MCF 10A (cell line): ENCODE results near the gene CD2AP. TPM values are rescaled to one million over a fixed set of nuclear protein-coding genes. Genes with fewer than 3 reads are reported as not detected.
"Not testable (repeated sequence)": the region's sequence is repeated elsewhere in the genome, so short reads cannot be mapped to it uniquely, and the experiment has no call there.

Source experiments
- BruUV-seq: library from RNA; stranded (reverse); fragments of 400-500 nt; replicated peaks from 2 replicates; lab custom pipeline; 2021; lab: Mats Ljungman, UMichigan
- CTCF ChIA-PET: fragments of 300-600 bp; sonication (Branson Sonifier 250); formaldehyde crosslinking; extraction: SDS; loops from one replicate; lab custom pipeline; 2021; ENCODE audit warnings: antibody characterized with exemption, inconsistent platforms; lab: Yijun Ruan, JAX
- POLR2A ChIA-PET: fragments of 300-600, 350-650 bp; sonication (Branson Sonifier 250); formaldehyde crosslinking; extraction: SDS; loops from one replicate; lab custom pipeline; 2020; ENCODE audit warnings: antibody characterized with exemption, inconsistent platforms; lab: Yijun Ruan, JAX
- DNase-seq: peaks from one replicate; pipeline ENCODE4 v3.0.0-alpha.2; 2018; ENCODE audit not compliant: unreplicated experiment
- H3K27ac Mint-ChIP-seq: one replicate; pipeline ENCODE4 v1.8.0; 2022; ENCODE audit warnings: mild to moderate bottlenecking, low read depth, mixed read lengths; ENCODE audit not compliant: unreplicated experiment
- H3K27me3 Mint-ChIP-seq: one replicate; pipeline ENCODE4 v1.8.0; 2022; ENCODE audit warnings: mixed read lengths; ENCODE audit not compliant: insufficient read depth, unreplicated experiment
- H3K36me3 Mint-ChIP-seq: one replicate; pipeline ENCODE4 v1.8.0; 2022; ENCODE audit warnings: mild to moderate bottlenecking, moderate library complexity, mixed read lengths; ENCODE audit not compliant: insufficient read depth, unreplicated experiment
- H3K4me1 Mint-ChIP-seq: one replicate; pipeline ENCODE4 v1.8.0; 2022; ENCODE audit warnings: mixed read lengths; ENCODE audit not compliant: insufficient read depth, unreplicated experiment
- H3K4me3 Mint-ChIP-seq: one replicate; pipeline ENCODE4 v1.8.0; 2022; ENCODE audit warnings: mild to moderate bottlenecking, moderate library complexity, mixed read lengths; ENCODE audit not compliant: unreplicated experiment
- H3K9me3 Mint-ChIP-seq: one replicate; pipeline ENCODE4 v1.8.0; 2022; ENCODE audit warnings: mixed read lengths; ENCODE audit not compliant: unreplicated experiment
- intact Hi-C: fragments of 100-400 bp; cut with micrococcal nuclease; formaldehyde crosslinking; loops from 2 replicates; pipeline ENCODE4 v1.14.1; 2022
- total RNA-seq: library from RNA; stranded (reverse); gene quantifications from 2 replicates; pipeline ENCODE4 v1.2.3, GENCODE V29; 2022
- TF ChIP-seq, protein P1 (sequence below): fragments of 200-600 bp; IDR thresholded peaks from one replicate; pipeline ENCODE4 v1.8.0; 2022; ENCODE audit warnings: antibody characterized with exemption, mild to moderate bottlenecking; ENCODE audit not compliant: unreplicated experiment

The CD2AP gene
- total RNA-seq, 1 experiment from 2014 or later, result 40.3 TPM

DNA sequence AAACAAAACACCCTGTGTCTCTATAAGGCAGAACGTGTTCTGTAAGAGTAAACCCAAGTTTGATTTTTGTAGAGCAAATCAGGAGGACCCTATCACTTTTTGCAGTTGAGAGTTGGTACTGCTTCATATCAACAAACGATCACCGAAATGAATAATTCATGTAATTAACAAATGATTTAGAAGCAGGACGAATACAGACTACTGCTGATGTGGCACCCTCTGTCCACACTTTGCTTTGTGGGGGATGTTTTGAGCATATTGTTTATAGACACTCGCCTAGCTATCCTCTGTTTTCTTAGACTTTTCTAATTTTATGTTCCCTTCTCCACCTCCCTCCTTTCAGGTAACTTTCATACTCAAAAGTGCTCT lies 1.5 kb downstream of the CD2AP start:
- ChIA-PET CTCF (interaction anchor here (0.9 to 6.7 kb wide), 4 partner anchors 65 to 250 kb away, joined by 5 to 41 read pairs (median 6); no protein-coding TSS in a partner anchor), POLR2A (interaction anchor here (0.6 to 5.0 kb wide), 12 partner anchors 9 to 186 kb away, joined by 3 to 54 read pairs (median 4); no protein-coding TSS in a partner anchor)
- Mint-ChIP-seq H3K4me1 (peaks cover 40% of the 10 kb centered on the region), H3K27ac (peak overlapping the region; percentile 93), H3K27me3 (no peaks in the 10 kb centered on the region), H3K4me3 (peak overlapping the region; percentile 87), H3K36me3 (no peaks in the 10 kb centered on the region), H3K9me3 (no peaks in the 10 kb centered on the region)
- DNase-seq, result peak; percentile 13
- no TSS peak for BruUV-seq
- intact Hi-C loops, result loop anchor here (2.0 kb wide), 1 partner anchor 64 kb away; no protein-coding TSS in a partner anchor
- TF ChIP-seq, protein P1, sequence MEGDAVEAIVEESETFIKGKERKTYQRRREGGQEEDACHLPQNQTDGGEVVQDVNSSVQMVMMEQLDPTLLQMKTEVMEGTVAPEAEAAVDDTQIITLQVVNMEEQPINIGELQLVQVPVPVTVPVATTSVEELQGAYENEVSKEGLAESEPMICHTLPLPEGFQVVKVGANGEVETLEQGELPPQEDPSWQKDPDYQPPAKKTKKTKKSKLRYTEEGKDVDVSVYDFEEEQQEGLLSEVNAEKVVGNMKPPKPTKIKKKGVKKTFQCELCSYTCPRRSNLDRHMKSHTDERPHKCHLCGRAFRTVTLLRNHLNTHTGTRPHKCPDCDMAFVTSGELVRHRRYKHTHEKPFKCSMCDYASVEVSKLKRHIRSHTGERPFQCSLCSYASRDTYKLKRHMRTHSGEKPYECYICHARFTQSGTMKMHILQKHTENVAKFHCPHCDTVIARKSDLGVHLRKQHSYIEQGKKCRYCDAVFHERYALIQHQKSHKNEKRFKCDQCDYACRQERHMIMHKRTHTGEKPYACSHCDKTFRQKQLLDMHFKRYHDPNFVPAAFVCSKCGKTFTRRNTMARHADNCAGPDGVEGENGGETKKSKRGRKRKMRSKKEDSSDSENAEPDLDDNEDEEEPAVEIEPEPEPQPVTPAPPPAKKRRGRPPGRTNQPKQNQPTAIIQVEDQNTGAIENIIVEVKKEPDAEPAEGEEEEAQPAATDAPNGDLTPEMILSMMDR, result no peak

DNA sequence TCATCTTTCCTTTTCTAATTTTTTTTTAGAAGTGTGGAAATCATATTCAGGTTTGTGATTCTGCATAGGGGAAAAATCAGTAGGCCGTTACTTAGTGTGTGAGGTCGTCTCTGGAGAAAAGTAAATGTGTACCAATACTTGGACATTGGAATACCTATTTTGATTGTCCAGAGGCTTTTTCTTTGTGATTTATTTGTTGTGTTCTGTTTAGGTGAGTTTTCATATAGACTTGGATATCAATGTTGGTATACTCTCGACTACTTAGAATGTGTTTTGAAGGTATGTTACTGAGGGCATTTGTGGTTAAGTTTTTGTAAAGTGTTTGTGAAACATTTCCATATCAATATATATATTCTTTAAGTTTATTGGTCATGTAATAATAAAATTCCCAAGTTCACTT lies 2.3 kb downstream of the CD2AP start:
- intact Hi-C loops, result loop anchor here (2.0 kb wide), 1 partner anchor 65 kb away; no protein-coding TSS in a partner anchor
- no peaks in the 10 kb centered on the region for H3K9me3 Mint-ChIP-seq
- no TSS peak for BruUV-seq
- peak overlapping the region; percentile 87 for H3K4me3 Mint-ChIP-seq
- DNase-seq, result no peak
- ChIA-PET POLR2A (interaction anchor here (1.0 to 5.0 kb wide), 5 partner anchors 8 to 149 kb away, joined by 3 to 54 read pairs (median 4); no protein-coding TSS in a partner anchor), CTCF (interaction anchor here (1.2 to 6.7 kb wide), 3 partner anchors 66 to 249 kb away, joined by 5 to 41 read pairs (median 6); no protein-coding TSS in a partner anchor)
- peak overlapping the region; percentile 93 for H3K27ac Mint-ChIP-seq
- no peaks in the 10 kb centered on the region for H3K36me3 Mint-ChIP-seq
- peaks cover 47% of the 10 kb centered on the region for H3K4me1 Mint-ChIP-seq
- TF ChIP-seq, protein P1, result no peak
- no peaks in the 10 kb centered on the region for H3K27me3 Mint-ChIP-seq

DNA sequence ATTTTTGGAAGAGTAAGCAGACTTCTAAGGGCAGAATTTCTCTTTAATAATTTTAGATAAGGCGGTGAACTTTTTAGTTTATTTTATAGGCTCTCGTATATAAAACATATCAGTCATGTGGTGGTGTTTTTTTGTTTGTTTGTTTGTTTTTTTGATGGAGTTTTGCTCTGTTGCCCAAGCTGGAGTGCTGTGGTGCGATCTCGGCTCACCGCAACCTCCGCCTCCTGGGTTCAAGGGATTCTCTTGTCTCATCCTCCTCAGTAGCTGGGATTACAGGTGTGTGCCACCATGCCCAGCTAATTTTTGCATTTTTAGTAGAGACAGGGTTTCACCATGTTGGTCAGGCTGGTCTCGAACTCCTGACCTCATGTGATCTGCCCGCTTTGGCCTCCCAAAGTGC lies 3.6 kb downstream of the CD2AP start:
- H3K27ac Mint-ChIP-seq, H3K36me3 Mint-ChIP-seq, H3K27me3 Mint-ChIP-seq, H3K9me3 Mint-ChIP-seq, DNase-seq, intact Hi-C loops, BruUV-seq: not testable (repeated sequence)
- POLR2A ChIA-PET, result interaction anchor here (1.1 kb wide), 1 partner anchor 67 kb away, joined by 5 read pairs; no protein-coding TSS in a partner anchor
- CTCF ChIA-PET, result interaction anchor here (0.6 to 6.7 kb wide), 4 partner anchors 45 to 1287 kb away, joined by 3 to 41 read pairs (median 3); no protein-coding TSS in a partner anchor
- Mint-ChIP-seq H3K4me3 (peak overlapping the region; percentile 87), H3K4me1 (peaks cover 48% of the 10 kb centered on the region)

DNA sequence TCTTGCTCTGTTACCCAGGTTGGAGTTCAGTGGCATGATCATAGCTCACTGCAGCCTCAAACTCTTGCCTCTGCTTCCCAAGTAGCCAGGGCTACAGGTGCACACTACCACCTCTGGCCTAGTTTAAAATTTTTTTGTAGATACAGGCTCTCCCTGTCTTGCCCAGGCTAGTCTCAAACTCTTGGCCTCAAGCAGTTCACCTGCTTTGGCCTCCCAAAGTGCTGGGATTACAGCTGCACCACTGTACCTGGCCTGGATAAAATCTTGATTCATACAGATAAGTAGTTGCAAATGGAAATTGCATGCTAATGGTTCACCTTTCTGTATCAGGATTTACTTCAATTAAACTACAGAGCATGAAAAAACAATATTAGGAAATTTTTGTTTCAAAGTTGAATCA lies 4.2 kb downstream of the CD2AP start:
- no peaks in the 10 kb centered on the region for H3K27me3 Mint-ChIP-seq
- H3K36me3 Mint-ChIP-seq, result no peaks in the 10 kb centered on the region
- no peak overlapping the region for H3K27ac Mint-ChIP-seq
- CTCF ChIA-PET, result interaction anchor here (0.6 to 6.7 kb wide), 2 partner anchors 44 to 68 kb away, joined by 3 to 41 read pairs; no protein-coding TSS in a partner anchor
- no TSS peak for BruUV-seq
- DNase-seq, result no peak
- TF ChIP-seq, protein P1, result no peak
- no peak overlapping the region for H3K4me3 Mint-ChIP-seq
- POLR2A ChIA-PET, result no interaction called here
- no peaks in the 10 kb centered on the region for H3K9me3 Mint-ChIP-seq
- H3K4me1 Mint-ChIP-seq, result peaks cover 52% of the 10 kb centered on the region
- intact Hi-C loops, result no loop called here
